ES-I3 (cell line): ENCODE data around the gene FASTK.

Experiments used
- H3K36me3 ChIP-seq: 2 replicates; pipeline ENCODE4 v1.6.1; 2013; ENCODE audit warnings: mild to moderate bottlenecking, low read length, control low read depth, moderate library complexity; ENCODE audit not compliant: insufficient read depth
- H3K4me1 ChIP-seq: 2 replicates; pipeline ENCODE4 v1.6.1; 2013; ENCODE audit warnings: mild to moderate bottlenecking, control low read depth, low read length; ENCODE audit not compliant: insufficient read depth
- H3K9ac ChIP-seq: 2 replicates; pipeline ENCODE4 v1.6.1; 2013; ENCODE audit warnings: low read depth, mild to moderate bottlenecking, low read length, moderate library complexity
- H3K9me3 ChIP-seq: 2 replicates; pipeline ENCODE4 v1.6.1; 2013; ENCODE audit warnings: mild to moderate bottlenecking, low read length, moderate library complexity; ENCODE audit not compliant: control insufficient read depth, insufficient read depth

FASTK gene

DNA sequence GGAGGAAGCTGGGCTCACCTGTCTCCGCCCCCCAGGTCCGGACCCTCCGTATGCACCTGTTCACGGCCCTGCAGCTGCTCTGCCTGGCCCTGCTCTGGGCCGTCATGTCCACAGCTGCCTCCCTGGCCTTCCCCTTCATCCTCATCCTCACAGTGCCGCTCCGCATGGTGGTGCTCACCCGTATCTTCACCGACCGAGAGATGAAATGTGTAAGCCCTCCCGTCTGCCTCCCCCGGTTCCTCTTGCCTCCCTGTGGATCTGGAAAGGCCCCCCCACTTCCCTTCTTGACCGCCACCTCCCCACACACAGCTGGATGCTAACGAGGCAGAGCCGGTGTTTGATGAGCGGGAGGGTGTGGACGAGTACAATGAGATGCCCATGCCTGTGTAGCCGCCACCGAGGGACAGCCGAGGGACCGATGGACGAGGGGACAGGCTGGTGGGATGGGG, 4.6 kb downstream of the FASTK start:
- Histone ChIP-seq H3K9ac (no peak overlapping the region), H3K36me3 (no peaks in the 10 kb centered on the region; the same call in 1 of the 2 replicates), H3K9me3 (no peaks in the 10 kb centered on the region), H3K4me1 (peaks cover 17% of the 10 kb centered on the region; the same call in 1 of the 2 replicates)

DNA sequence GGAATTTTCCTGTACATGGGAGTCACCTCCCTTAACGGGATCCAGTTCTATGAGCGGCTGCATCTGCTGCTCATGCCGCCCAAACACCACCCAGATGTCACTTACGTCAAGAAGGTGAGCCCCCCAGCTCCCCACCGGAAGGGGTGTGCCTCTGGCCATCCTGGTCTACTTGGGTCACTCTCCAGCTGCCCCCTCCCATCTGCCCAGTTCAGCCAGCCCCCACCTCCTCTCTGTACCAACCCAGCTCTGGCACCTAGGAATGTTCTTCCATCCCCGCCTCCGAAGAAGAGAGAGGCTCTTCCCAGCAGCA, 5.0 kb downstream of the FASTK start:
- Histone ChIP-seq H3K36me3 (no peaks in the 10 kb centered on the region; the same call in 1 of the 2 replicates), H3K4me1 (peaks cover 17% of the 10 kb centered on the region; the same call in 1 of the 2 replicates), H3K9me3 (no peaks in the 10 kb centered on the region), H3K9ac (no peak overlapping the region)

DNA sequence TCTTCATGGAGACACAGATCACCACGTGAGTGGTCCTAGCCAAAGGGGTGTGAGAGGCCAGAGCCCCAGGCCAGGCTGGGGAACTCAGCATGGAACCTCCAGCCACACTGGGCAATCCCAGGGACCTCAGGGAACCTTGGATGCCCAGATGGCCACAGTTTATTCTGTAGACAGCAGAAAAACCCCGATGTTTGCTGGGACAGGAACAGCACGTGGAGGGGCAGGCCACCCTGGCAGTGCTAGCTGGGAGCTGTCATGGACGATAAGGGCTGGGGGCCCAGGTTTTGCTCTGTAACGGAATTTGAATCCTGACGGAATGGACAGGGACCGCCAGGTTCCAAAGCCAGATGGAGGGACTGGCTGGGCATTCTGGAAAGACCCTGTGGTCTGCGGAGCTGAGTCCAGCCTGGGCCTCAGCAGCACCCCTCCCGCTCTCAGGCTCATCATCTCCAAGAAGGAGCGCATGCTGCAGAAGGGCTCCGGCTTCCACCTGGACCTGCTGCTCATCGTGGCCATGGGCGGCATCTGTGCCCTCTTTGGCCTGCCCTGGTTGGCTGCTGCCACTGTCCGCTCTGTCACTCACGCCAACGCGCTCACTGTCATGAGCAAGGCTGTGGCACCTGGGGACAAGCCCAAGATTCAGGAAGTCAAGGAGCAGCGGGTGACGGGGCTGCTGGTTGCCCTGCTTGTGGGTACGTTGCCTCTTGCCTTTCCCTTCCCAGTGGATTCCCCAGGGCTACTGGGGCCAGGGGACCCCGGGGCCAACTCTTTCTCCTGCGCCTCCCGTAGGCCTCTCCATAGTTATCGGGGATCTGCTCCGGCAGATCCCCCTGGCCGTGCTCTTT, 5.6 kb downstream of the FASTK start:
- Histone ChIP-seq H3K4me1 (peaks cover 17% of the 10 kb centered on the region; the same call in 1 of the 2 replicates), H3K36me3 (no peaks in the 10 kb centered on the region; the same call in 1 of the 2 replicates), H3K9me3 (no peaks in the 10 kb centered on the region), H3K9ac (no peak overlapping the region)

DNA sequence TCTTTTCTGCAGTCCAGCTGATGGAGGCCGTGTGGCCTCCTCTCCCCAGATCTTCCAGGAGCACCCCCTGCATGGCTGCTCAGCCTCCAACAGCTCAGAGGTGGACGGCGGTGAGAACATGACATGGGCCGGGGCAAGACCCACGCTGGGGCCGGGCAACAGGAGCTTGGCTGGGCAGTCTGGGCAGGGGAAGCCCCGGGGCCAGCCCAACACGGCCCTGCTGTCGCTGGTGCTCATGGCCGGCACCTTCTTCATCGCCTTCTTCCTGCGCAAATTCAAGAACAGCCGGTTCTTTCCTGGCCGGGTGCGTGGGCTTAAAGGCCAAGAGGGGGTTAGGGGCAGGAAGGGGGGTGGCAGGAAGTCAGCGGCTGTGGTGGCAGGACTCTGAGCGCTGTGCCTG, 6.6 kb downstream of the FASTK start:
- H3K36me3 ChIP-seq: no peaks in the 10 kb centered on the region; the same call in 1 of the 2 replicates
- no peak overlapping the region for H3K9ac ChIP-seq
- H3K4me1 ChIP-seq: peaks cover 13% of the 10 kb centered on the region; the same call in 1 of the 2 replicates
- no peaks in the 10 kb centered on the region for H3K9me3 ChIP-seq

DNA sequence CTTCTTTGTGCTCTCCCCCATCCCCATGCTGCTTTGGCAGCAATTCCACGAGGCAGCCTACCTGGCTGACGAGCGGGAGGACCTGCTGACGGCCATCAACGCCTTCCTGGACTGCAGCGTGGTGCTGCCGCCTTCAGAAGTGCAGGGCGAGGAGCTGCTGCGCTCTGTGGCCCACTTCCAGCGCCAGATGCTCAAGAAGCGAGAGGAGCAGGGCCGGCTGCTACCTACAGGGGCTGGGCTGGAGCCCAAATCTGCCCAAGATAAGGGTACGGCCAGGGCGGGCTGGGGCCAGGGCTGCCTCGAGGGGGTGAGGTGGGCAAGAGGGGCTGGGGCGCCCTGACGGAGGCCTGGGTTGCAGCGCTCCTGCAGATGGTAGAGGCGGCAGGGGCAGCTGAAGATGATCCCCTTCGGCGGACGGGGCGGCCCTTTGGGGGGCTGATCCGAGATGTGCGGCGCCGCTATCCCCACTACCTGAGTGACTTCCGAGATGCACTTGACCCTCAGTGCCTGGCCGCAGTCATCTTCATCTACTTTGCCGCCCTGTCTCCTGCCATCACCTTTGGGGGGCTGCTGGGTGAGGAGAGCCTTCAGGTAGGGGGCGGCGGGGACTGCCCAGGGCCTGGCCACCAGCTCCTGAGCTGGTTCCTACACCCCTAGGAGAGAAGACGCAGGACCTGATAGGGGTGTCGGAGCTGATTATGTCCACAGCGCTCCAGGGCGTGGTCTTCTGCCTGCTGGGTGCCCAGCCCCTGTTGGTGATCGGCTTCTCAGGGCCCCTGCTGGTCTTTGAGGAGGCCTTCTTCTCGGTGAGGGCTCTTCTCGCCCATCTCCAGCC, 9.4 kb downstream of the FASTK start:
- H3K36me3 ChIP-seq: peaks cover 7% of the 10 kb centered on the region; the same call in 1 of the 2 replicates
- H3K4me1 ChIP-seq: peaks cover 13% of the 10 kb centered on the region
- H3K9ac ChIP-seq: no peak overlapping the region
- H3K9me3 ChIP-seq: no peaks in the 10 kb centered on the region

DNA sequence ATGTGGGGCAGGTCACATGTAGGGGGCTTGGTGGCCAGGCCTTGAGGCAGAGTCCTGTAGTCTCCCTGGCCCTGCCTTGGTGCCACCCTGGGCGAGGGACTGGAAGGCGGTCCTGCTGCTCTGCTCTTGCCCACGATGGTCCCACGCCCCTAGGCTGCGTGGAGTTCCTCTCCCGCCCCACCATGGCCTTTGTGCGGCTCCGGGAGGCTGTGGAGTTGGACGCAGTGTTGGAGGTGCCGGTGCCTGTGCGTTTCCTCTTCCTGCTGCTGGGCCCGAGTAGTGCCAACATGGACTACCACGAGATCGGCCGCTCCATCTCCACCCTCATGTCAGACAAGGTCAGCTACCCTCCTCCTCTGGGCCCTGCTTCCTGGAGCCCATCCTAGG, 10.0 kb downstream of the FASTK start:
- no peak overlapping the region for H3K9ac ChIP-seq
- H3K4me1 ChIP-seq: peaks cover 10% of the 10 kb centered on the region
- H3K9me3 ChIP-seq: no peaks in the 10 kb centered on the region
- peaks cover 7% of the 10 kb centered on the region; the same call in 1 of the 2 replicates for H3K36me3 ChIP-seq

DNA sequence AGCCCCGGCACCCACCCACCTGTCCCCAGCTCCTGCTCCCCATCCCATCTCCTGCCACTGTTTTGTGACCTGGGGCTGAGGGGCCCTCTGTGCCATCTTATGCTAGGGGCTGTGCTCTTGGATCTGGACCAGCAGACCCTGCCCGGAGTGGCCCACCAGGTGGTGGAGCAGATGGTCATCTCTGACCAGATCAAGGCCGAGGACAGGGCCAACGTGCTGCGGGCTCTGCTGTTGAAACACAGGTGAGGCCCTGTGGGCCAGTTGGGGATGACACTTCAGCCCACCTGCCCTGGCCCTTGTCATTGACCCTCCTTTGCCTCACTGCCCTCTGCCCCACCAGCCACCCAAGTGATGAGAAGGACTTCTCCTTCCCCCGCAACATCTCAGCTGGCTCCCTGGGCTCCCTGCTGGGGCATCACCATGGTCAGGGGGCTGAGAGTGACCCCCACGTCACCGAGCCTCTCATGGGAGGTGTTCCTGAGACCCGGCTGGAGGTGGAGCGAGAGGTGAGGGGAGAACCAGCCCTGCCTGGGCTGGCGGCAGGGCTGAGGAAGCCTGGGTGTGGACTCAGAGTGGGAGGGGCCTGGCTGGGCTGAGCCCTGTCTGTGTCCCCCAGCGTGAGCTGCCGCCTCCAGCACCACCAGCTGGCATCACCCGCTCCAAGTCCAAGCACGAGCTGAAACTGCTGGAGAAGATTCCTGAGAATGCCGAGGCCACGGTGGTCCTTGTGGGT, 10.6 kb downstream of the FASTK start:
- peaks cover 7% of the 10 kb centered on the region; the same call in 1 of the 2 replicates for H3K36me3 ChIP-seq
- peaks cover 10% of the 10 kb centered on the region for H3K4me1 ChIP-seq
- H3K9ac ChIP-seq: no peak overlapping the region
- H3K9me3 ChIP-seq: no peaks in the 10 kb centered on the region

DNA sequence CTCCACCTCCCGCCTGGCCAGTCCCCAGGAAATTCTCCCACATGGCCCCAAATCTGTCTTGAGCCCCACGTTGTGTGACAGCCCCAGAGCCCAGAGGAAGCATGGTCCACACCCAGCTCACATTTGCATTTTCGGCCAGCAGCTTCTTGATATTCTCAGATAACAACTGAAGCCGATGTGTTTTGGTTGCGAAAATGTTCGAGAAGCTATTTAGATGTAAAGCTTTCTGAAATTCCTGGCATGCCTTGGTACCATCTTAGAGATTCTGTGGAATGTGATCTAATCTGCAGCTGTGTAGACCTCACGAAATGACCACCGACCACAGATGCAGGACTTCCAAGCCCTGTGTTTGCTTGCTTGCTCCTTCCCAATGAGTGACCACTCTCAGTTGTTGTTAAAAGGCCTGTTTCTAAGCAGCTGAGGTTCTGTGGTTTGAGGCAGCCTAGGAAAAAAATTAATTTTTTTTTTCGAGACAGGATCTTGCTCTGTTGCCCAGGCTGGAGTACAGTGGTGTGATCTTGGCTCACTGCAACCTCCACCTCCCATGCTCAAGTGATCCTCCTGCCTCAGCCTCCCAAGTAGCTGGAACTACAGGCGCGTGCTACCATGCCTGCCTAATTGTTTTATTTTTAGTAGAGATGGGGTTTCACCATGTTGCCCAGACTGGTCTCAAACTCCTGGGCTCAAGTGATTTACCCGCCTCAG, 12.4 kb downstream of the FASTK start:
- no peak overlapping the region for H3K9ac ChIP-seq
- H3K36me3 ChIP-seq: peaks cover 7% of the 10 kb centered on the region; the same call in 1 of the 2 replicates
- H3K4me1 ChIP-seq: peaks cover 10% of the 10 kb centered on the region
- H3K9me3 ChIP-seq: no peaks in the 10 kb centered on the region

DNA sequence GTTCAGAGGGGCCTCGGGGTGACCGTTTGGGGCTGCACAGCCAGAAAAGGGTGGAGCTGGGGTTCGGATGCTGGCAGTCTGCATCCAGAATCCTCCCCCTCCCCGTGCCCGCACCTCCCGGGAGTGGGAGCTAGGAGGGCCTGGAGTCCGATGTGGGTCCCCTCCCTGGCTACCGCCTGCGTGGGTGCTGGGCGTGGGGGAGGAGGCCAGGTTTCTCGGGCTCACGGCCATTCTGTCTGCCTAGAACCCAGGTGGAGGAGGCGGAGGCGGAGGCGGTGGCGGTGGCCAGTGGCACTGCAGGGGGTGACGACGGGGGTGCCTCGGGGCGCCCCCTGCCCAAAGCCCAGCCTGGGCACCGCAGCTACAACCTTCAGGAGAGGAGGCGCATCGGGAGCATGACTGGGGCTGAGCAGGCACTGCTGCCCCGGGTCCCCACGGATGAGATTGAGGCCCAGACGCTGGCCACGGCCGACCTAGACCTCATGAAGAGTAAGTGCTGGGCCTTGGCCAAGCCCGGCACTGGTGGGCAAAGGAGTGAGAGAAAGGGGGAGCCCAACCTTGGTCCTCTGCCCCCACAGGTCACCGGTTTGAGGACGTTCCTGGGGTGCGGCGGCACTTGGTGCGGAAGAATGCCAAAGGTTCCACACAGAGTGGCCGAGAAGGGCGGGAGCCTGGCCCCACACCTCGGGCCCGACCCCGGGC, 14.2 kb downstream of the FASTK start:
- H3K9ac ChIP-seq: no peak overlapping the region
- peaks cover 7% of the 10 kb centered on the region; the same call in 1 of the 2 replicates for H3K36me3 ChIP-seq
- peaks cover 10% of the 10 kb centered on the region for H3K4me1 ChIP-seq

DNA sequence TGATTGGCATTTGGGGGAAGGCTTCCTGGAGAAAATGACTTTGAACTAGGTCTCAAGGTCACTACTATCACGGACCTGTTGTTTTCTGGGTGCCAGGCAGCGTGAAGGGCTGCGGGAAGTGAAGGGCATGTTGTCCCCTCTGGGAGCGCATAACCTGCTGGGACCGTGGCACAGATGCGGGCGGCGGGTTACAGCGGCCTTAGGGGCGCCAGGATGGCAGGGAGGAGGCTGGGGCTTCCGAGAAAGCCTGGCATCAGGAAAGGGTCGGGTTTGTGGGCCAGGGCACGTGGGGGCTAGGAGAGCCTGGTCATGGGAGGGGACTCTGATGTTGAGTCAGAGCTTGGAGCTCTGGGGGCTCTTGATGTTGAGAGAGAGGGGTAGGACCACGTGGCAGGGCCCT, 15.1 kb downstream of the FASTK start:
- peaks cover 10% of the 10 kb centered on the region for H3K4me1 ChIP-seq
- no peak overlapping the region for H3K9ac ChIP-seq
- H3K9me3 ChIP-seq: no peaks in the 10 kb centered on the region
- H3K36me3 ChIP-seq: peaks cover 7% of the 10 kb centered on the region; the same call in 1 of the 2 replicates

More for the DNA sequence above, 14.2 kb downstream of the FASTK start:
- no peaks in the 10 kb centered on the region for H3K9me3 ChIP-seq

DNA sequence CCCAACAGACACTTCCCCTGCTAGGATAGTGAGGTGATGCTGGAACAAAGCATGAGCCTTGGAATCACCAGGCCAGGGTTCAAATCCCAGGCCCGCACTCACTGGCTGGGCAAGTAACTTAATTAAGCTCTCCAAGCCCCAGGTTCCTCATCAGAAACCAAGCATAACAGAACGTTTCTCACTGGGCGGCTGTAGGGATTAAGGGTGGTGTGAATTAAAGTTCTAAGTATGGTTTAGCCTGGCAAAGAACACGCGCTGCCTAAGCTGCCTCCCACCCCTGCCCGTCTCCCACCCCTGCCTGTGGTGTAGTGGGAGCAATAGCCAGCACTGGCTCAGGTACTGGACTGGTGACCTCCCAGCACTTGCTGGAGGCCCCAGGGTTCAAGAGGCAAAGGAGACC, 15.6 kb downstream of the FASTK start:
- Histone ChIP-seq H3K9me3 (no peaks in the 10 kb centered on the region), H3K9ac (no peak overlapping the region), H3K4me1 (peaks cover 10% of the 10 kb centered on the region), H3K36me3 (peaks cover 7% of the 10 kb centered on the region; the same call in 1 of the 2 replicates)

DNA sequence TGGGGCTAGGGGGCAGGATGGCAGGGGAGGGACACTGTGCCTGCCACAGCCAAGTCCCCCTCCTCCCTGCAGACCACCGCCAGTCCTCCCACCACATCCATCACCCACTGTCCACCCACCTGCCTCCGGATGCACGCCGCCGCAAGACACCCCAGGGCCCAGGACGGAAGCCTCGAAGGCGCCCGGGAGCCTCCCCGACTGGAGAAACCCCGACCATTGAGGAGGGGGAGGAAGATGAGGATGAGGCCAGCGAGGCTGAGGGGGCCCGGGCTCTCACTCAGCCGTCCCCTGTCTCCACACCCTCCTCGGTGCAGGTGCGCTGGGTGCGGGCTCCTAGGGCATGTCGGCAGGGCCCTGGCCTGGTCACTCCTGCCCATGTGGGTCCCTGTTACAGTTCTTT, 16.2 kb downstream of the FASTK start:
- Histone ChIP-seq H3K9ac (no peak overlapping the region), H3K9me3 (no peaks in the 10 kb centered on the region), H3K36me3 (peaks cover 7% of the 10 kb centered on the region; the same call in 1 of the 2 replicates), H3K4me1 (peaks cover 10% of the 10 kb centered on the region)

DNA sequence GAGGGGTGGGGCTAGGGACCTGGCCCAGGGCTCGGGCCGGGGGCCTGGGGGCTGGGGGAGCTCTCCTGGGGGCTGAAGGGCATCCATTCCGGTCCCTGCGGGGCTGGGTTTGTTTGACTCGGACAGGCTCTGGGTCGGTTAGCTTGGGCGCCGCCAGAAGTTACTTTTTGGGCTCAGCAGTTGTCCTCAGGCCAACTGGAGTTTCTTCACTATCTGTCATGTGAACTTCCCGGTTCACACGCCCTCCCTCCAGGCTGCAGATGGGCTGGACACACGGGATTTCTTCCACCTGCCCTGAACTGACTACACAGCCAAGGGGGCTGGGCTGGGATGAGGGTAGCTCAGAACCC, 17.4 kb downstream of the FASTK start:
- H3K36me3 ChIP-seq: peaks cover 7% of the 10 kb centered on the region; the same call in 1 of the 2 replicates
- H3K9ac ChIP-seq: peak overlapping the region; percentile 49; the same call in 1 of the 2 replicates
- H3K9me3 ChIP-seq: no peaks in the 10 kb centered on the region
- peaks cover 10% of the 10 kb centered on the region for H3K4me1 ChIP-seq
